Caco-2 (cell line): ENCODE results near the gene SLC30A1. TPM values are rescaled to one million over a fixed set of nuclear protein-coding genes. Genes with fewer than 3 reads are reported as not detected.

Experiments used
- BruUV-seq: library from RNA; stranded (reverse); fragments of 400-500 nt; replicated peaks from 2 replicates; lab custom pipeline; 2021; lab: Mats Ljungman, UMichigan
- CTCF ChIA-PET: fragments of 300-600 bp; sonication (Branson Sonifier 250); formaldehyde crosslinking; loops from one replicate; lab custom pipeline; 2022; ENCODE audit warnings: antibody characterized with exemption; lab: Charles Lee
- POLR2A ChIA-PET: fragments of 300-600 bp; sonication (Branson Sonifier 250); formaldehyde crosslinking; loops from one replicate; lab custom pipeline; 2022; ENCODE audit warnings: antibody characterized with exemption; lab: Charles Lee
- DNase-seq, 2 experiments: peaks; one replicate each; pipeline versions ENCODE4 v3.0.0 to v3.0.0-alpha.2; 2020 to 2022
- H3K27me3 ChIP-seq: replicated peaks from 2 replicates; pipeline ENCODE4 v1.6.0; 2011; ENCODE audit warnings: low read length; ENCODE audit not compliant: control insufficient read depth, insufficient read depth
- H3K36me3 ChIP-seq: 2 replicates; pipeline ENCODE4 v1.5.1; 2011; ENCODE audit warnings: low read length; ENCODE audit not compliant: control insufficient read depth, insufficient read depth
- H3K4me1 ChIP-seq: fragments of 250-450 bp; sonication (Bioruptor Pico); 2 replicates; pipeline ENCODE4 v1.5.1; 2020; ENCODE audit warnings: mild to moderate bottlenecking
- H3K4me3 ChIP-seq: 2 replicates; pipeline ENCODE4 v1.5.1; 2011; ENCODE audit warnings: low read depth, mild to moderate bottlenecking, control low read depth, low read length
- H3K9me3 ChIP-seq: fragments of 250-450 bp; sonication (Bioruptor Pico); 2 replicates; pipeline ENCODE4 v1.5.1; 2020; ENCODE audit warnings: mild to moderate bottlenecking, moderate library complexity
- H3K27ac Mint-ChIP-seq: one replicate; pipeline ENCODE4 v1.8.0; 2022; ENCODE audit warnings: mixed read lengths; ENCODE audit not compliant: unreplicated experiment
- H3K27me3 Mint-ChIP-seq: one replicate; pipeline ENCODE4 v1.8.0; 2022; ENCODE audit warnings: mixed read lengths; ENCODE audit not compliant: insufficient read depth, unreplicated experiment
- H3K36me3 Mint-ChIP-seq: one replicate; pipeline ENCODE4 v1.8.0; 2022; ENCODE audit warnings: mild to moderate bottlenecking, mixed read lengths; ENCODE audit not compliant: insufficient read depth, unreplicated experiment
- H3K4me1 Mint-ChIP-seq: one replicate; pipeline ENCODE4 v1.8.0; 2022; ENCODE audit warnings: low read depth, mixed read lengths; ENCODE audit not compliant: unreplicated experiment
- H3K4me3 Mint-ChIP-seq: one replicate; pipeline ENCODE4 v1.8.0; 2022; ENCODE audit warnings: mild to moderate bottlenecking, moderate library complexity, mixed read lengths; ENCODE audit not compliant: unreplicated experiment
- H3K9me3 Mint-ChIP-seq: one replicate; pipeline ENCODE4 v1.8.0; 2022; ENCODE audit warnings: mixed read lengths; ENCODE audit not compliant: unreplicated experiment
- intact Hi-C: fragments of 100-400 bp; cut with micrococcal nuclease; formaldehyde crosslinking; loops from one replicate; pipeline ENCODE4 v1.10.0; 2022; ENCODE audit not compliant: unreplicated experiment
- total RNA-seq: library from RNA; stranded (reverse); gene quantifications from 2 replicates; pipeline ENCODE4 v1.2.3, GENCODE V29; 2022
- TF ChIP-seq, protein P1 (sequence below), 2 experiments: fragments of 200-600 bp in 1 of 2; IDR thresholded peaks; 1 replicate in 1 of 2; 2 replicates in 1 of 2; pipeline versions ENCODE4 v1.5.1 to v1.8.0; 2011 to 2022; ENCODE audit warnings: antibody characterized with exemption in 1 of 2, control low read depth in 1 of 2, inconsistent platforms in 1 of 2, low read depth in 1 of 2, low read length in 1 of 2, mild to moderate bottlenecking in 1 of 2, moderate library complexity in 1 of 2; ENCODE audit not compliant: insufficient read depth in 1 of 2, severe bottlenecking in 1 of 2, unreplicated experiment in 1 of 2

SLC30A1 gene
- total RNA-seq, 1 experiment from 2014 or later: 26.6 TPM

DNA sequence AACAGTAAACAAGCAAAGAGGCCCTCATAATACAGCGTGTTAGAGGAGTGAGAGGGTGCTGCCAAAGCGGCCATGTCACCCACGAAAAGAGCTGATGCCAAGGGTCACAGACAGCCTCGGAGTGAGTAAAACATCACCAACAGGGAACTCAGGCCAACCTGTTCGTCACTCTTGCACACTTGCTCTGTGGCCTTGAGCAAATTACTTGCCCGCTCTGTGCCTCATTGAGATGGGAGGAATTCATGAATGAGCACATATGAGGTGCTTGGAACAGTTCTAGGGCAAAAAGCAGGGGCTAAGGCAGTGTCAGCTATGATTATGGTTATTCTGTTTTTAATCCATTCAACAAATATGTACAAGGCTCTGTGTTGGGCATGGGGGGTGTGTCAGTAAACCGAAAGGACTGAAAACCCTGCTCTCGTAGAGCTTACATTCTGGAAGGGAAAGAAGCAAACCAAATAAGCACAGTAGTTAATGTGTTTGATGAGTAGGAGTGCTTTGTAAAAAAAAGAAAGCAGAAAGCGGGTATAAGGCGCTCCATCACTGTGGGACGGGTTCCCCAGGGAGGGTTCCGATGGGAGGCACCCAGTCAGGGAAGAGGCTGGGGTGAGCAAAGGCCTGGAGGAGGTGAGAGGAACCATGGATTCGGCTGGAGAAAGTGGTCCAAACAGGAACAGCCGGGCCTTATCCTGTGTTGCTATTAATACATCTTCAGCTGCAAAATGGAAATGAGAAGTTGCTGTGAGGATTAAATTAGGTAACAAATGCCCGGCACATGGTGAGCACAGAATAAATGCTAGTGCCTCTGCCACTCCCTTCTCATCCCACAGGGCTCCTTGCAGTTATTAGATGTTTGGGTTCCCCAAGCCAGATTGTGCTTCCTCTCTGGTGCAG, 47.5 kb downstream of the SLC30A1 start:
- ChIA-PET CTCF (no interaction called here), POLR2A (no interaction called here)
- H3K9me3 ChIP-seq: no peaks in the 10 kb centered on the region
- no peak overlapping the region for H3K4me3 ChIP-seq
- BruUV-seq: no TSS peak
- TF ChIP-seq, protein P1, sequence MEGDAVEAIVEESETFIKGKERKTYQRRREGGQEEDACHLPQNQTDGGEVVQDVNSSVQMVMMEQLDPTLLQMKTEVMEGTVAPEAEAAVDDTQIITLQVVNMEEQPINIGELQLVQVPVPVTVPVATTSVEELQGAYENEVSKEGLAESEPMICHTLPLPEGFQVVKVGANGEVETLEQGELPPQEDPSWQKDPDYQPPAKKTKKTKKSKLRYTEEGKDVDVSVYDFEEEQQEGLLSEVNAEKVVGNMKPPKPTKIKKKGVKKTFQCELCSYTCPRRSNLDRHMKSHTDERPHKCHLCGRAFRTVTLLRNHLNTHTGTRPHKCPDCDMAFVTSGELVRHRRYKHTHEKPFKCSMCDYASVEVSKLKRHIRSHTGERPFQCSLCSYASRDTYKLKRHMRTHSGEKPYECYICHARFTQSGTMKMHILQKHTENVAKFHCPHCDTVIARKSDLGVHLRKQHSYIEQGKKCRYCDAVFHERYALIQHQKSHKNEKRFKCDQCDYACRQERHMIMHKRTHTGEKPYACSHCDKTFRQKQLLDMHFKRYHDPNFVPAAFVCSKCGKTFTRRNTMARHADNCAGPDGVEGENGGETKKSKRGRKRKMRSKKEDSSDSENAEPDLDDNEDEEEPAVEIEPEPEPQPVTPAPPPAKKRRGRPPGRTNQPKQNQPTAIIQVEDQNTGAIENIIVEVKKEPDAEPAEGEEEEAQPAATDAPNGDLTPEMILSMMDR (IDR thresholded peaks at IDR 0.05; ENCODE audit: insufficient read depth in 1 of 2, low read depth in 1 of 2, low read length in 1 of 2, severe bottlenecking in 1 of 2, unreplicated experiment in 1 of 2): no peak
- Mint-ChIP-seq H3K9me3 (no peaks in the 10 kb centered on the region), H3K27ac (no peak overlapping the region), H3K27me3 (no peaks in the 10 kb centered on the region), H3K36me3 (no peaks in the 10 kb centered on the region), H3K4me3 (no peak overlapping the region), H3K4me1 (peaks cover 14% of the 10 kb centered on the region)
- H3K4me1 ChIP-seq: no peaks in the 10 kb centered on the region
- intact Hi-C loops: no loop called here
- H3K36me3 ChIP-seq: no peaks in the 10 kb centered on the region; the same call in 1 of the 2 replicates
- no peak for DNase-seq
- no peaks in the 10 kb centered on the region for H3K27me3 ChIP-seq

DNA sequence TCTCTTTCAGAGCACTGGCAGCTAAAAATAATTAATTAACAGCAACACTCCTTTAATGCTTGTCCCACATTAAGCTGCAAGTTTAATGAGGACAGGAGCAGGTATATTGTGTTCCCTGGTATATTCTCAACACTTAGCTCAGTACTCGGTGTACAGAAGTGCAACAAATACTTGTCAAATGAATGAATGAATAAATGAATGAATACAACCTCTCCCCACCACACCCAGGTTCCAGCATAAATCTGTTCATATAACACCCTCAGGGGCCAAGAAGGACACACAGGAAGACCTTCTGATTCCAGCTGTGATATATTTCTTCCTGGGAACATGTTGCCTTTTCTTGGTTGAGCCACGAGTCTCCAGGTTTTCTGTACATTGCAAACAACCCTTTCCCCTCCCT, 48.9 kb downstream of the SLC30A1 start:
- no peak overlapping the region for H3K4me3 ChIP-seq
- no TSS peak for BruUV-seq
- Mint-ChIP-seq H3K27me3 (no peaks in the 10 kb centered on the region), H3K4me3 (no peak overlapping the region), H3K4me1 (peaks cover 12% of the 10 kb centered on the region), H3K27ac (no peak overlapping the region), H3K9me3 (no peaks in the 10 kb centered on the region), H3K36me3 (no peaks in the 10 kb centered on the region)
- H3K27me3 ChIP-seq: no peaks in the 10 kb centered on the region
- intact Hi-C loops: no loop called here
- CTCF ChIA-PET: no interaction called here
- DNase-seq: no peak
- TF ChIP-seq, protein P1 (IDR thresholded peaks at IDR 0.05; ENCODE audit: insufficient read depth in 1 of 2, low read depth in 1 of 2, low read length in 1 of 2, severe bottlenecking in 1 of 2, unreplicated experiment in 1 of 2): no peak
- H3K36me3 ChIP-seq: no peaks in the 10 kb centered on the region; the same call in 1 of the 2 replicates
- H3K4me1 ChIP-seq: peaks cover 5% of the 10 kb centered on the region; the same call in 1 of the 2 replicates
- H3K9me3 ChIP-seq: no peaks in the 10 kb centered on the region
- POLR2A ChIA-PET: no interaction called here

DNA sequence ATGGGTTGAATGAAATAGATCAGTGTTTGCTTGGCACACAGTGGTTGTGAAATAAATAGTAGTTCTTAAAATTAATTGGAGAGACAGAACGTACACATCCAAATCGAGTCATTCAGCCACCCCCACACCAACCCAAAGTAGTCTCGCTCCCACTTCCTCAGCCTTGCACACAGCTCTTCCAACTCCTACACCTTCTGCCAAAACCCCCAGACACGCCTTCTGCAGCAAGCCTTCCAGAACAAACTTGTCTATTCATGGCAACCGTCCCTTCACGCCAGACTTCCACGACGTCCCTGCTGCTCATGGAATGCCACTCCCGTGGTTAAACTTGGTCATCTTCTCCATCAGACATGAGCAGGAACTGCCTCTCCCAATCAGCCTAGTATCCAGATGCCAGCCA, 49.5 kb downstream of the SLC30A1 start:
- Mint-ChIP-seq H3K9me3 (no peaks in the 10 kb centered on the region), H3K36me3 (no peaks in the 10 kb centered on the region), H3K4me3 (no peak overlapping the region), H3K27ac (no peak overlapping the region), H3K27me3 (no peaks in the 10 kb centered on the region), H3K4me1 (peaks cover 10% of the 10 kb centered on the region)
- BruUV-seq: no TSS peak
- no peaks in the 10 kb centered on the region for H3K27me3 ChIP-seq
- H3K4me1 ChIP-seq: peaks cover 6% of the 10 kb centered on the region; the same call in 1 of the 2 replicates
- ChIA-PET CTCF (interaction anchor here (0.8 kb wide), 1 partner anchor 9 kb away, joined by 3 read pairs; no protein-coding TSS in a partner anchor), POLR2A (no interaction called here)
- intact Hi-C loops: no loop called here
- H3K9me3 ChIP-seq: no peaks in the 10 kb centered on the region
- TF ChIP-seq, protein P1 (IDR thresholded peaks at IDR 0.05; ENCODE audit: insufficient read depth in 1 of 2, low read depth in 1 of 2, low read length in 1 of 2, severe bottlenecking in 1 of 2, unreplicated experiment in 1 of 2): no peak
- no peaks in the 10 kb centered on the region; the same call in 1 of the 2 replicates for H3K36me3 ChIP-seq
- DNase-seq: no peak
- no peak overlapping the region for H3K4me3 ChIP-seq
